Measurements from ENCODE around the gene FOXP1. TPM values are rescaled to one million over a fixed set of nuclear protein-coding genes. Genes with fewer than 3 reads are reported as not detected.

FOXP1 gene
- total and polyA plus RNA-seq, 9 of the 15 experiments (the other 6 are each of a cell fraction or from before 2014, with no cell fraction given), result 7.7 to 34.5 (median 13.7) TPM

DNA sequence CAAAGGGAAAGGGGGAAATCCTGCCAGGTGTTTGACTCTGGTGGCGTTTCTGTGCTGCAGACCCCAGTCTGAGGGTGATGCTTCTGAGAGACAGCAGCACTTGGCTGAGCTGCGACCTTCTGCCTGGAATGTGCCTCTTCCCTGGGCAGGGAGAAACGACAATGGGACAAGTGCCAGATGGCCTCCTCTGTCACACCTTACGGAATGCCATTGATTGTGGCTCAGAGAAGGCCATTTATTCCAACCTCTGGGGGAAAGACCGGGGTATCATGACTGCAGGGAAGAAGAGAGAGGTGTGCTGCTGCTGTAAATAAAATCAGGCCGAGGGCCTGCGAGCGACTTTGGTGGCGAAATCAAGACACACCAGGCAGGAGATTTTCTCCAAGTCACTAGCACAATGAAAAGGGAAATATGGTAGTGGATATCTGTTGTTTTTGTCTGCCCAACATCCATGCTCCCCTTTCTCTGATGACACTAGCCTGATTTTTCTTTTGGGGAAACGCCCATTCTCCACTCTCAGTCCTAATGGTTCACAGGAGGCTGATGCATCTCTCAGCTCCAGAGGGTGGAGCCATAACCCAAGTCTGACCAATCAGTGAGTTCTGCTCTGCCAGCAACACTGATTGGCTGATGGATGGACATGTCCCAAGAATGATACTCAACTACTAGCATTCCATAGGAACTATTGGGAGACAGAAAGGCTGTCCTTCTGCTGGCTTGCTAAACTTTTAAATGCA lies 336.1 kb downstream of the FOXP1 start (continued):
- no peak for TF ChIP-seq LEF1 (IDR thresholded peaks at IDR 0.05)
- TF ChIP-seq POLR3A (IDR thresholded peaks at IDR 0.05; ENCODE audit: borderline replicate concordance, extremely low read depth, insufficient read depth, insufficient read length), result no peak
- TF ChIP-seq ZNF408 (CRISPR knock-in tag; IDR thresholded peaks at IDR 0.05; ENCODE audit: low read depth), result no peak
- no peak for TF ChIP-seq KAT2B (IDR thresholded peaks at IDR 0.05; ENCODE audit: low read depth, low read length)
- TF ChIP-seq HNRNPH1 (optimal IDR thresholded peaks at IDR 0.05; ENCODE audit: low read depth, low read length), result no peak
- TF ChIP-seq ZNF197 (CRISPR knock-in tag; IDR thresholded peaks at IDR 0.05; ENCODE audit: low read depth), result no peak
- no peak for TF ChIP-seq SRSF1 (IDR thresholded peaks at IDR 0.05; ENCODE audit: low read depth, low read length)
- TF ChIP-seq, protein P1, sequence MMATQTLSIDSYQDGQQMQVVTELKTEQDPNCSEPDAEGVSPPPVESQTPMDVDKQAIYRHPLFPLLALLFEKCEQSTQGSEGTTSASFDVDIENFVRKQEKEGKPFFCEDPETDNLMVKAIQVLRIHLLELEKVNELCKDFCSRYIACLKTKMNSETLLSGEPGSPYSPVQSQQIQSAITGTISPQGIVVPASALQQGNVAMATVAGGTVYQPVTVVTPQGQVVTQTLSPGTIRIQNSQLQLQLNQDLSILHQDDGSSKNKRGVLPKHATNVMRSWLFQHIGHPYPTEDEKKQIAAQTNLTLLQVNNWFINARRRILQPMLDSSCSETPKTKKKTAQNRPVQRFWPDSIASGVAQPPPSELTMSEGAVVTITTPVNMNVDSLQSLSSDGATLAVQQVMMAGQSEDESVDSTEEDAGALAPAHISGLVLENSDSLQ (IDR thresholded peaks at IDR 0.05), result peak; percentile 29
- TF ChIP-seq, protein P2, sequence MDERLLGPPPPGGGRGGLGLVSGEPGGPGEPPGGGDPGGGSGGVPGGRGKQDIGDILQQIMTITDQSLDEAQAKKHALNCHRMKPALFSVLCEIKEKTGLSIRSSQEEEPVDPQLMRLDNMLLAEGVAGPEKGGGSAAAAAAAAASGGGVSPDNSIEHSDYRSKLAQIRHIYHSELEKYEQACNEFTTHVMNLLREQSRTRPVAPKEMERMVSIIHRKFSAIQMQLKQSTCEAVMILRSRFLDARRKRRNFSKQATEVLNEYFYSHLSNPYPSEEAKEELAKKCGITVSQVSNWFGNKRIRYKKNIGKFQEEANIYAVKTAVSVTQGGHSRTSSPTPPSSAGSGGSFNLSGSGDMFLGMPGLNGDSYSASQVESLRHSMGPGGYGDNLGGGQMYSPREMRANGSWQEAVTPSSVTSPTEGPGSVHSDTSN (CRISPR knock-in tag; IDR thresholded peaks at IDR 0.05; ENCODE audit: low read depth), result no peak
- TF ChIP-seq, protein P2 (tag; conservative IDR thresholded peaks at IDR 0.05; ENCODE audit: low read depth), result no peak
- TF ChIP-seq CTBP1 (IDR thresholded peaks at IDR 0.05; ENCODE audit: borderline replicate concordance), result peak; percentile 68; the same call in 1 of the 2 replicates
- TF ChIP-seq JUNB (CRISPR knock-in tag; conservative IDR thresholded peaks at IDR 0.05), result no peak
- no peak for TF ChIP-seq ZNF311 (CRISPR knock-in tag; IDR thresholded peaks at IDR 0.05)
- TF ChIP-seq ZFP30 (CRISPR knock-in tag; IDR thresholded peaks at IDR 0.05; ENCODE audit: borderline replicate concordance), result no peak
- TF ChIP-seq ZNF695 (CRISPR knock-in tag; IDR thresholded peaks at IDR 0.05), result no peak
- no peak for TF ChIP-seq ZNF282 (CRISPR knock-in tag; IDR thresholded peaks at IDR 0.05)
- TF ChIP-seq LCOR (CRISPR knock-in tag; IDR thresholded peaks at IDR 0.05), result no peak
- TF ChIP-seq MEIS2 (IDR thresholded peaks at IDR 0.05; ENCODE audit: partially characterized antibody), result peak; percentile 13
- no peak for TF ChIP-seq KAT8 (IDR thresholded peaks at IDR 0.05; ENCODE audit: low read depth)
- no peak for TF ChIP-seq MTA3 (IDR thresholded peaks at IDR 0.05; ENCODE audit: borderline replicate concordance)
- TF ChIP-seq MYNN (IDR thresholded peaks at IDR 0.05), result no peak
- no peak for TF ChIP-seq MYNN (CRISPR knock-in tag; IDR thresholded peaks at IDR 0.05)
- no peak for TF ChIP-seq ZNF551 (CRISPR knock-in tag; IDR thresholded peaks at IDR 0.05)
- peak; percentile 60 for TF ChIP-seq RBM25 (IDR thresholded peaks at IDR 0.05; ENCODE audit: low read depth, low read length, severe bottlenecking)
- no peak for TF ChIP-seq CAMTA2 (CRISPR knock-in tag; conservative IDR thresholded peaks at IDR 0.05)
- TF ChIP-seq RBM15 (IDR thresholded peaks at IDR 0.05; ENCODE audit: insufficient read depth, low read length), result no peak
- no peak for TF ChIP-seq GABPB2 (CRISPR knock-in tag; conservative IDR thresholded peaks at IDR 0.05)
- no peak for TF ChIP-seq FIP1L1 (IDR thresholded peaks at IDR 0.05; ENCODE audit: low read depth, low read length, poor library complexity, severe bottlenecking)
